ENCODE data around the gene CCDC154. TPM values are rescaled to one million over a fixed set of nuclear protein-coding genes. Genes with fewer than 3 reads are reported as not detected.

The CCDC154 gene
- total RNA-seq, 2 experiments from 2014 or later = 0.85 to 1.1 TPM

- H3K9me3 ChIP-seq (ENCODE audit: low read length) = no peaks in the 10 kb centered on the region
- H2AFZ ChIP-seq (ENCODE audit: low read length) = no peak overlapping the region
- POLR2A ChIA-PET = interaction anchor here (0.8 kb wide), 1 partner anchor 32 kb away, joined by 5 read pairs; no protein-coding TSS in a partner anchor
- TF ChIP-seq CTCF (conservative IDR thresholded peaks at IDR 0.05; ENCODE audit: low read length) (no peak), EZH2phosphoT487 (IDR thresholded peaks at IDR 0.05; ENCODE audit: borderline replicate concordance, low read depth, low read length) (no peak)
- peaks cover 7% of the 10 kb centered on the region; the same call in 1 of the 2 replicates for H3K79me2 ChIP-seq (ENCODE audit: insufficient read depth, low read depth, low read length)
- no peak overlapping the region for H3K27ac ChIP-seq (ENCODE audit: low read depth, low read length, poor library complexity, severe bottlenecking)
- H3K36me3 ChIP-seq (ENCODE audit: insufficient read depth, low read length) = peaks cover 15% of the 10 kb centered on the region
- H3K4me3 ChIP-seq (ENCODE audit: low read depth, low read length, poor library complexity, severe bottlenecking) = no peak overlapping the region
- H3K4me2 ChIP-seq (ENCODE audit: low read length) = no peak overlapping the region
- CTCF ChIA-PET (ENCODE audit: unreplicated experiment) = no interaction called here
- H3K4me1 ChIP-seq (ENCODE audit: insufficient read depth, low read length, poor library complexity, severe bottlenecking) = peaks cover 16% of the 10 kb centered on the region
- intact Hi-C loops (cut with micrococcal nuclease; ENCODE audit: unreplicated experiment) = loop anchor here (5.0 kb wide), 1 partner anchor 121 kb away; the partner anchor contains the start of genes CRAMP1 and IFT140
- no peaks in the 10 kb centered on the region for H3K9me2 ChIP-seq (ENCODE audit: insufficient read depth, low read length)
- no peaks in the 10 kb centered on the region for H4K20me1 ChIP-seq (ENCODE audit: insufficient read depth, low read length)
- no TSS peak for BruUV-seq (replicated peaks)
- DNase-seq (ENCODE audit: low spot score) = no peak
Measured at GRCh38 chr16:1491327-1491726, 47.0 kb upstream of the CCDC154 start.

- no peak overlapping the region for H3K27ac ChIP-seq (ENCODE audit: low read depth, low read length, poor library complexity, severe bottlenecking)
- no peak for DNase-seq (ENCODE audit: low spot score)
- BruUV-seq (replicated peaks) = no TSS peak
- H3K9me2 ChIP-seq (ENCODE audit: insufficient read depth, low read length) = no peaks in the 10 kb centered on the region
- H3K4me1 ChIP-seq (ENCODE audit: insufficient read depth, low read length, poor library complexity, severe bottlenecking) = peaks cover 10% of the 10 kb centered on the region
- ChIA-PET CTCF (ENCODE audit: unreplicated experiment) (no interaction called here), POLR2A (no interaction called here)
- H3K4me3 ChIP-seq (ENCODE audit: low read depth, low read length, poor library complexity, severe bottlenecking) = no peak overlapping the region
- no peak overlapping the region for H2AFZ ChIP-seq (ENCODE audit: low read length)
- H3K79me2 ChIP-seq (ENCODE audit: insufficient read depth, low read depth, low read length) = peaks cover 6% of the 10 kb centered on the region; the same call in 1 of the 2 replicates
- H4K20me1 ChIP-seq (ENCODE audit: insufficient read depth, low read length) = no peaks in the 10 kb centered on the region
- H3K9me3 ChIP-seq (ENCODE audit: low read length) = no peaks in the 10 kb centered on the region
- intact Hi-C loops (cut with micrococcal nuclease; ENCODE audit: unreplicated experiment) = no loop called here
- no peaks in the 10 kb centered on the region for H3K36me3 ChIP-seq (ENCODE audit: insufficient read depth, low read length)
- no peak overlapping the region for H3K4me2 ChIP-seq (ENCODE audit: low read length)
- TF ChIP-seq CTCF (conservative IDR thresholded peaks at IDR 0.05; ENCODE audit: low read length) (no peak), EZH2phosphoT487 (IDR thresholded peaks at IDR 0.05; ENCODE audit: borderline replicate concordance, low read depth, low read length) (no peak)
Measured at GRCh38 chr16:1489077-1489476, 44.7 kb upstream of the CCDC154 start.

- intact Hi-C loops (cut with micrococcal nuclease; ENCODE audit: unreplicated experiment) = no loop called here
- no peaks in the 10 kb centered on the region for H3K9me2 ChIP-seq (ENCODE audit: insufficient read depth, low read length)
- no peak within 1 kb of the TSS for H2AFZ ChIP-seq (ENCODE audit: low read length)
- peaks cover 1% of the 10 kb centered on the region; the same call in 1 of the 2 replicates for H3K79me2 ChIP-seq (ENCODE audit: insufficient read depth, low read depth, low read length)
- no peak within 1 kb of the TSS for H3K27ac ChIP-seq (ENCODE audit: low read depth, low read length, poor library complexity, severe bottlenecking)
- H4K20me1 ChIP-seq (ENCODE audit: insufficient read depth, low read length) = no peaks in the 10 kb centered on the region
- H3K9me3 ChIP-seq (ENCODE audit: low read length) = no peaks in the 10 kb centered on the region
- ChIA-PET CTCF (ENCODE audit: unreplicated experiment) (no interaction called here), POLR2A (no interaction called here)
- peaks cover 7% of the 10 kb centered on the region for H3K4me1 ChIP-seq (ENCODE audit: insufficient read depth, low read length, poor library complexity, severe bottlenecking)
- DNase-seq (ENCODE audit: low spot score) = no peak
- H3K36me3 ChIP-seq (ENCODE audit: insufficient read depth, low read length) = no peaks in the 10 kb centered on the region
- TF ChIP-seq CTCF (conservative IDR thresholded peaks at IDR 0.05; ENCODE audit: low read length) = no peak
- no peak for TF ChIP-seq EZH2phosphoT487 (IDR thresholded peaks at IDR 0.05; ENCODE audit: borderline replicate concordance, low read depth, low read length)
- no peak within 1 kb of the TSS for H3K4me3 ChIP-seq (ENCODE audit: low read depth, low read length, poor library complexity, severe bottlenecking)
- BruUV-seq (replicated peaks) = no TSS peak
- H3K4me2 ChIP-seq (ENCODE audit: low read length) = no peak within 1 kb of the TSS
Measured at GRCh38 chr16:1488619-1489018, 44.3 kb upstream of the CCDC154 start, which contains the start of gene PTX4. Gene PTX4 (minus strand): TSS chr16:1488944. CDS start chr16:1488909, 35 bp downstream.
